OCI-LY7 (cell line): Measurements from ENCODE around the gene MTMR4. TPM values are rescaled to one million over a fixed set of nuclear protein-coding genes. Genes with fewer than 3 reads are reported as not detected.

Source experiments
- BruUV-seq: library from RNA; stranded (reverse); fragments of 400-500 nt; replicated peaks from 2 replicates; lab custom pipeline; 2021; lab: Mats Ljungman, UMichigan
- CTCF ChIA-PET: fragments of 300-600 bp; sonication (Branson Sonifier 250); formaldehyde crosslinking; loops from one replicate; lab custom pipeline; 2022; ENCODE audit warnings: antibody characterized with exemption; ENCODE audit not compliant: unreplicated experiment; lab: Charles Lee
- POLR2A ChIA-PET: fragments of 300-600 bp; sonication (Branson Sonifier 250); formaldehyde crosslinking; loops from one replicate; lab custom pipeline; 2022; ENCODE audit warnings: antibody characterized with exemption; lab: Charles Lee
- DNase-seq: peaks from one replicate; pipeline ENCODE4 v3.0.0-alpha.2; 2015; ENCODE audit warnings: low spot score
- H2AFZ ChIP-seq: fragments of 200-600 bp; sonication (generic), shearing (Covaris generic); 2 replicates; pipeline ENCODE4 v1.6.1; 2014; ENCODE audit warnings: mild to moderate bottlenecking, antibody characterized with exemption, low read length, moderate library complexity
- H3K27ac ChIP-seq: fragments of 200-600 bp; sonication (generic); 2 replicates; pipeline ENCODE4 v1.5.1; 2014; ENCODE audit warnings: mixed run types, low read depth, mild to moderate bottlenecking, moderate library complexity, low read length, inconsistent platforms; ENCODE audit not compliant: poor library complexity, severe bottlenecking
- H3K36me3 ChIP-seq: fragments of 200-600 bp; sonication (generic); 2 replicates; pipeline ENCODE4 v1.6.1; 2014; ENCODE audit warnings: mild to moderate bottlenecking, antibody characterized with exemption, low read length, moderate library complexity, mixed read lengths; ENCODE audit not compliant: insufficient read depth
- H3K4me1 ChIP-seq: fragments of 200-600 bp; sonication (generic); 2 replicates; pipeline ENCODE4 v1.5.1; 2014; ENCODE audit warnings: mild to moderate bottlenecking, low read length; ENCODE audit not compliant: insufficient read depth, poor library complexity, severe bottlenecking
- H3K4me2 ChIP-seq: fragments of 200-600 bp; sonication (generic); 2 replicates; pipeline ENCODE4 v1.6.1; 2014; ENCODE audit warnings: mild to moderate bottlenecking, low read length
- H3K4me3 ChIP-seq: fragments of 200-600 bp; sonication (generic); 2 replicates; pipeline ENCODE4 v1.5.1; 2014; ENCODE audit warnings: mild to moderate bottlenecking, low read depth, low read length; ENCODE audit not compliant: poor library complexity, severe bottlenecking
- H3K79me2 ChIP-seq: fragments of 200-600 bp; sonication (generic); 2 replicates; pipeline ENCODE4 v1.6.1; 2016; ENCODE audit warnings: low read depth, mild to moderate bottlenecking, low read length, moderate library complexity, mixed read lengths; ENCODE audit not compliant: insufficient read depth
- H3K9me2 ChIP-seq: fragments of 200-600 bp; sonication (generic); 2 replicates; pipeline ENCODE4 v1.6.1; 2016; ENCODE audit warnings: mild to moderate bottlenecking, low read length, mixed read lengths; ENCODE audit not compliant: insufficient read depth
- H3K9me3 ChIP-seq: fragments of 200-600 bp; sonication (generic); 2 replicates; pipeline ENCODE4 v1.6.1; 2014; ENCODE audit warnings: mild to moderate bottlenecking, mixed run types, low read length, mixed read lengths
- H4K20me1 ChIP-seq: fragments of 200-600 bp; sonication (generic); 2 replicates; pipeline ENCODE4 v1.6.1; 2014; ENCODE audit warnings: mild to moderate bottlenecking, antibody characterized with exemption, low read length, moderate library complexity, mixed read lengths; ENCODE audit not compliant: insufficient read depth
- EZH2phosphoT487 ChIP-seq: fragments of 200-600 bp; sonication (generic); IDR thresholded peaks from 2 replicates; pipeline ENCODE4 v1.6.1; 2018; ENCODE audit warnings: low read depth, borderline replicate concordance, mild to moderate bottlenecking, mixed run types, antibody characterized with exemption, low read length, moderate library complexity, mixed read lengths
- intact Hi-C: fragments of 100-400 bp; cut with micrococcal nuclease; formaldehyde crosslinking; loops from one replicate; pipeline ENCODE4 v1.10.0; 2022; ENCODE audit not compliant: unreplicated experiment
- total RNA-seq, 2 experiments: library from RNA; depleted of rRNA in 1 of 2; stranded (reverse); fragments of >200 nt in 1 of 2; shearing (Covaris generic) in 1 of 2; gene quantifications; 2 replicates each; pipeline ENCODE4 v1.2.3, GENCODE V29; 2014 to 2022
- TF ChIP-seq, protein P1 (sequence below): fragments of 200-600 bp; sonication (generic); conservative IDR thresholded peaks from 2 replicates; pipeline ENCODE4 v1.5.1; 2014; ENCODE audit warnings: mild to moderate bottlenecking, antibody characterized with exemption, low read length, moderate library complexity, mixed read lengths

Gene MTMR4
- total RNA-seq, 2 experiments from 2014 or later, result 37.0 to 61.1 TPM

- intact Hi-C loops, result no loop called here
- peak overlapping the region; percentile 68 for H2AFZ ChIP-seq
- H3K36me3 ChIP-seq, result no peaks in the 10 kb centered on the region; the same call in 1 of the 2 replicates
- H3K4me3 ChIP-seq, result no peak overlapping the region
- DNase-seq, result peak; percentile 79
- H3K9me3 ChIP-seq, result no peaks in the 10 kb centered on the region
- peaks cover 36% of the 10 kb centered on the region for H3K4me1 ChIP-seq
- peaks cover 7% of the 10 kb centered on the region; the same call in 1 of the 2 replicates for H3K79me2 ChIP-seq
- H3K27ac ChIP-seq, result no peak overlapping the region
- ChIA-PET CTCF (interaction anchor here (0.5 kb wide), 1 partner anchor 479 kb away, joined by 3 read pairs; no protein-coding TSS in a partner anchor), POLR2A (interaction anchor here (0.8 to 1.0 kb wide), 2 partner anchors 9 to 111 kb away, joined by 4 to 6 read pairs; no protein-coding TSS in a partner anchor)
- TF ChIP-seq EZH2phosphoT487, result no peak
- TF ChIP-seq, protein P1, sequence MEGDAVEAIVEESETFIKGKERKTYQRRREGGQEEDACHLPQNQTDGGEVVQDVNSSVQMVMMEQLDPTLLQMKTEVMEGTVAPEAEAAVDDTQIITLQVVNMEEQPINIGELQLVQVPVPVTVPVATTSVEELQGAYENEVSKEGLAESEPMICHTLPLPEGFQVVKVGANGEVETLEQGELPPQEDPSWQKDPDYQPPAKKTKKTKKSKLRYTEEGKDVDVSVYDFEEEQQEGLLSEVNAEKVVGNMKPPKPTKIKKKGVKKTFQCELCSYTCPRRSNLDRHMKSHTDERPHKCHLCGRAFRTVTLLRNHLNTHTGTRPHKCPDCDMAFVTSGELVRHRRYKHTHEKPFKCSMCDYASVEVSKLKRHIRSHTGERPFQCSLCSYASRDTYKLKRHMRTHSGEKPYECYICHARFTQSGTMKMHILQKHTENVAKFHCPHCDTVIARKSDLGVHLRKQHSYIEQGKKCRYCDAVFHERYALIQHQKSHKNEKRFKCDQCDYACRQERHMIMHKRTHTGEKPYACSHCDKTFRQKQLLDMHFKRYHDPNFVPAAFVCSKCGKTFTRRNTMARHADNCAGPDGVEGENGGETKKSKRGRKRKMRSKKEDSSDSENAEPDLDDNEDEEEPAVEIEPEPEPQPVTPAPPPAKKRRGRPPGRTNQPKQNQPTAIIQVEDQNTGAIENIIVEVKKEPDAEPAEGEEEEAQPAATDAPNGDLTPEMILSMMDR, result peak; percentile 76
- no peaks in the 10 kb centered on the region for H3K9me2 ChIP-seq
- no TSS peak for BruUV-seq
- H4K20me1 ChIP-seq, result no peaks in the 10 kb centered on the region
- H3K4me2 ChIP-seq, result peak overlapping the region; percentile 6; the same call in 1 of the 2 replicates
These were observed 6.5 kb upstream of the MTMR4 start for GRCh38 chr17:58520843-58521430.

GRCh38 chr17:58517928-58518609 lies 3.6 kb upstream of the MTMR4 start:
- ChIA-PET POLR2A (interaction anchor here (1.0 to 2.5 kb wide), 4 partner anchors 16 to 475 kb away, joined by 3 to 22 read pairs (median 4); no protein-coding TSS in a partner anchor), CTCF (interaction anchor here (0.7 kb wide), 1 partner anchor 68 kb away, joined by 3 read pairs; no protein-coding TSS in a partner anchor)
- Histone ChIP-seq H3K27ac (peak overlapping the region; percentile 88), H3K36me3 (no peaks in the 10 kb centered on the region; the same call in 1 of the 2 replicates), H3K79me2 (peaks cover 16% of the 10 kb centered on the region; the same call in 1 of the 2 replicates), H3K4me1 (peaks cover 57% of the 10 kb centered on the region), H2AFZ (peak overlapping the region; percentile 83), H3K9me2 (no peaks in the 10 kb centered on the region), H3K4me3 (peak overlapping the region; percentile 86), H3K4me2 (peak overlapping the region; percentile 76), H4K20me1 (0 out of 2 replicates have a peak, but pooled peaks cover 4% of the 10 kb centered on the region), H3K9me3 (no peaks in the 10 kb centered on the region)
- DNase-seq, result peak; percentile 100
- no TSS peak for BruUV-seq
- no peak for TF ChIP-seq EZH2phosphoT487
- intact Hi-C loops, result loop anchor here (1.0 to 10.0 kb wide), 8 partner anchors 47 to 637 kb away; partner anchors contain the start of genes PRR11, RAD51C, SKA2 and TEX14

GRCh38 chr17:58517378-58517927 lies 3.0 kb upstream of the MTMR4 start:
- TF ChIP-seq, protein P1, result no peak
- TF ChIP-seq EZH2phosphoT487, result no peak
- Histone ChIP-seq H3K9me3 (no peaks in the 10 kb centered on the region), H3K4me1 (peaks cover 63% of the 10 kb centered on the region), H3K36me3 (peaks cover 5% of the 10 kb centered on the region), H2AFZ (no peak overlapping the region), H3K9me2 (no peaks in the 10 kb centered on the region), H3K4me3 (peak overlapping the region; percentile 86), H3K79me2 (peaks cover 22% of the 10 kb centered on the region; the same call in 1 of the 2 replicates), H3K27ac (peak overlapping the region; percentile 59), H4K20me1 (0 out of 2 replicates have a peak, but pooled peaks cover 4% of the 10 kb centered on the region), H3K4me2 (peak overlapping the region; percentile 91)
- TSS peak; percentile 57 for BruUV-seq
- ChIA-PET POLR2A (interaction anchor here (2.5 kb wide), 1 partner anchor 114 kb away, joined by 22 read pairs; no protein-coding TSS in a partner anchor), CTCF (no interaction called here)
- no peak for DNase-seq
- intact Hi-C loops, result loop anchor here (5.0 to 10.0 kb wide), 2 partner anchors 175 to 177 kb away; partner anchors contain the start of genes RAD51C and TEX14
